ENCODE measurements around the gene NPB.

The NPB gene

GRCh38 chr17:81859906-81860755 lies 41.9 kb upstream of the NPB start, which contains the start of gene P4HB:
Gene P4HB (minus strand): TSS chr17:81860535. CDS start chr17:81860471, 64 bp downstream.
- TF ChIP-seq FOXP2 (optimal IDR thresholded peaks at IDR 0.05; ENCODE audit: borderline replicate concordance, extremely low read depth, extremely low read length, insufficient read depth): no peak
- TF ChIP-seq SIN3A (IDR thresholded peaks at IDR 0.05; ENCODE audit: borderline replicate concordance, insufficient read depth, low read length): 0 out of 2 replicates have a peak, but pooled peaks have one; percentile 42
- TF ChIP-seq TAF1 (IDR thresholded peaks at IDR 0.05; ENCODE audit: borderline replicate concordance, insufficient read depth, low read length): peak; percentile 84
- peak in 1 of 2 experiments; percentile 47; a peak in 1 of 4 replicates for TF ChIP-seq REST (IDR thresholded peaks at IDR 0.05; ENCODE audit: insufficient read depth in 1 of 2, low read depth in 2 of 2, low read length in 2 of 2)
- peak; percentile 88; the same call in 1 of the 2 replicates for TF ChIP-seq POLR2AphosphoS5 (IDR thresholded peaks at IDR 0.05; ENCODE audit: low read depth, low read length)

- peak; percentile 96; the same call in 1 of the 2 replicates for TF ChIP-seq SIN3A (IDR thresholded peaks at IDR 0.05; ENCODE audit: borderline replicate concordance, insufficient read depth, low read length)
- TF ChIP-seq FOXP2 (optimal IDR thresholded peaks at IDR 0.05; ENCODE audit: borderline replicate concordance, extremely low read depth, extremely low read length, insufficient read depth): no peak
- peak in 1 of 2 experiments; percentile 67; a peak in 1 of 4 replicates for TF ChIP-seq REST (IDR thresholded peaks at IDR 0.05; ENCODE audit: insufficient read depth in 1 of 2, low read depth in 2 of 2, low read length in 2 of 2)
- TF ChIP-seq POLR2AphosphoS5 (IDR thresholded peaks at IDR 0.05; ENCODE audit: low read depth, low read length): peak; percentile 93
- peak; percentile 88 for TF ChIP-seq TAF1 (IDR thresholded peaks at IDR 0.05; ENCODE audit: borderline replicate concordance, insufficient read depth, low read length)
Observed at GRCh38 chr17:81860756-81861568, 41.1 kb upstream of the NPB start.

GRCh38 chr17:81863123-81863675 lies 38.8 kb upstream of the NPB start:
- TF ChIP-seq SIN3A (IDR thresholded peaks at IDR 0.05; ENCODE audit: borderline replicate concordance, insufficient read depth, low read length) (no peak), POLR2AphosphoS5 (IDR thresholded peaks at IDR 0.05; ENCODE audit: low read depth, low read length) (no peak; the same call in 1 of the 2 replicates), FOXP2 (optimal IDR thresholded peaks at IDR 0.05; ENCODE audit: borderline replicate concordance, extremely low read depth, extremely low read length, insufficient read depth) (no peak)

- TF ChIP-seq POLR2AphosphoS5 (IDR thresholded peaks at IDR 0.05; ENCODE audit: low read depth, low read length) (peak; percentile 18; the same call in 1 of the 2 replicates), SIN3A (IDR thresholded peaks at IDR 0.05; ENCODE audit: borderline replicate concordance, insufficient read depth, low read length) (no peak)
Observed at GRCh38 chr17:81863833-81864768, 37.9 kb upstream of the NPB start.

GRCh38 chr17:81865358-81865732 lies 36.7 kb upstream of the NPB start:
- TF ChIP-seq FOXP2 (optimal IDR thresholded peaks at IDR 0.05; ENCODE audit: borderline replicate concordance, extremely low read depth, extremely low read length, insufficient read depth) (no peak), SIN3A (IDR thresholded peaks at IDR 0.05; ENCODE audit: borderline replicate concordance, insufficient read depth, low read length) (no peak), REST (IDR thresholded peaks at IDR 0.05; ENCODE audit: insufficient read depth in 1 of 2, low read depth in 2 of 2, low read length in 2 of 2) (no peak), POLR2AphosphoS5 (IDR thresholded peaks at IDR 0.05; ENCODE audit: low read depth, low read length) (no peak), TAF1 (IDR thresholded peaks at IDR 0.05; ENCODE audit: borderline replicate concordance, insufficient read depth, low read length) (no peak)
